ENCODE measurements around the gene SLC9A9. TPM values are rescaled to one million over a fixed set of nuclear protein-coding genes. Genes with fewer than 3 reads are reported as not detected.

The SLC9A9 gene
- total RNA-seq, 4 donors from 2014 or later, result 15.1 to 41.1 (median 20.7) TPM

DNA sequence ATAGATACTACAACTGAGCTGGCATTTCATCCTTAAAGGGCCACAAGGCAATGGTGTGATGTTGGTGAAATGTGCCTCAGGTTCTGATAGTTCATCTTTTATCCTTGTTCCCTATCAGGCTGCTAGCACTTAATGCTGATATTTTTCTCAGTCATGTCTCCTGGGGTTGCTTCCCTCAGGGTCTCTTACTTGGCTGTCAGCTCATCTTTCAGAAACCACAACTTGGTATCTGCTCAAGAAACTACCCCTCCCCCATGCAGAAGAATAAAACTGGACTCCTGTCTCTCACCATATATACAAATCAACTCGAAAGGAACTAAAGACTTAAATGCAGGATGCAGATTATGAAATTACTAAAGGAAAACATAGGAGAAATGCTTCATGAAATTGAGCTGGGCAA lies 420.6 kb downstream of the SLC9A9 start:
- TF ChIP-seq, protein P1, sequence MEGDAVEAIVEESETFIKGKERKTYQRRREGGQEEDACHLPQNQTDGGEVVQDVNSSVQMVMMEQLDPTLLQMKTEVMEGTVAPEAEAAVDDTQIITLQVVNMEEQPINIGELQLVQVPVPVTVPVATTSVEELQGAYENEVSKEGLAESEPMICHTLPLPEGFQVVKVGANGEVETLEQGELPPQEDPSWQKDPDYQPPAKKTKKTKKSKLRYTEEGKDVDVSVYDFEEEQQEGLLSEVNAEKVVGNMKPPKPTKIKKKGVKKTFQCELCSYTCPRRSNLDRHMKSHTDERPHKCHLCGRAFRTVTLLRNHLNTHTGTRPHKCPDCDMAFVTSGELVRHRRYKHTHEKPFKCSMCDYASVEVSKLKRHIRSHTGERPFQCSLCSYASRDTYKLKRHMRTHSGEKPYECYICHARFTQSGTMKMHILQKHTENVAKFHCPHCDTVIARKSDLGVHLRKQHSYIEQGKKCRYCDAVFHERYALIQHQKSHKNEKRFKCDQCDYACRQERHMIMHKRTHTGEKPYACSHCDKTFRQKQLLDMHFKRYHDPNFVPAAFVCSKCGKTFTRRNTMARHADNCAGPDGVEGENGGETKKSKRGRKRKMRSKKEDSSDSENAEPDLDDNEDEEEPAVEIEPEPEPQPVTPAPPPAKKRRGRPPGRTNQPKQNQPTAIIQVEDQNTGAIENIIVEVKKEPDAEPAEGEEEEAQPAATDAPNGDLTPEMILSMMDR (IDR thresholded peaks at IDR 0.05; ENCODE audit: low read depth), result no peak

DNA sequence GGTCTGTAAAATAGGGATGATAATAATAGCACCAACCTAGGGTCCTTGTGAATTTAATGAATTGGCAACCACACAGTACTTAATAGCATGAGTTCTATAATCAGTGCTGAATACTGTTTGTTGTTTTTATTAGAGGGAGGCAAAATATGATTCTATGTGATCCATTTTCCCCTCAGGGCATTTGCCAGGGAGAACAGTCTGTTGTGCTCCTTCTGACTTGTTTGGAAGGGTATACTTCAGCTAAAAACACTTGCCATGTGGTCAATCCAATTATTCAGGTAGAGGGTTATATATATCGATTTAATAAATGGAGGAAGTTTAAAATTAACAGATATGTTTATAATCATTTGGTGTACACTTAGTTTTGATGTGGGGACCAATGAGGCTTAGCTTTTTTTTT lies 423.4 kb downstream of the SLC9A9 start:
- TF ChIP-seq, protein P1 (IDR thresholded peaks at IDR 0.05; ENCODE audit: low read depth), result no peak

DNA sequence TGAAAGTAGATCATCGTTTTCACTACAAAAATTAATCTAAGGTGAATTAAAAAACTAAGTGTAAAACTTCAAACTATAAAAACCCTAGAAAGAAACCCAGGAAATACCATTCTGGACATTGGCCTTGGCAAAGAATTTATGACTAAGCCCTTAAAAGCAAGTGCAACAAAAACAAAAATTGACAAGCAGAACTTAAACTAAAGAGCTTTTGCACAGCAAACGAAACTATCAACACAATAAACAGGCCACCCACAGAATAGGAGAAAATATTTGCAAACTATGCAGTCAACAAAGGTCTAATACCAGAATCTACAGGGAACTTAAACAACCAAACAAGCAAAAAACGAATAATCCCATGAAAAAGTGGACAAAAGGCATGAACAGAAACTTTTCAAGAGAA lies 426.7 kb downstream of the SLC9A9 start:
- TF ChIP-seq, protein P1 (IDR thresholded peaks at IDR 0.05; ENCODE audit: low read depth), result no peak

DNA sequence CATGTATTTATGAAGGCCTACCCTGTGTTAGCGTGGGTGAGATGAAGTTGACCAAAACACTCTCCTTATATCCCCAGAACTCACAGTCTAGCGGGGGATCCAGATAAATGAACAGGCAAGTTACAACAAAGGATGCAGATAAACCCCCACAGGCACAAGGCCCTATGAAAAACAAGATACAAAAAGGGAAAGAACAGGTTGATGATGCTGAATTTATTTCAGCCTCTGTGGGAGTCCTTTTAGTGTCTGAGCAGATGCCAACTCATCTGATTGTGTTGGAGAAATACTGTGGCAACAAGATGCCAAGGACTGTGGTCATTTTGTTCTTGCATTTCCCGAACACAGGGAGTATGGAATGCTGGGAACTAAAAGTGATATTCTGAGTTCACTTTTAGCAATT lies 428.7 kb downstream of the SLC9A9 start:
- TF ChIP-seq, protein P1 (IDR thresholded peaks at IDR 0.05; ENCODE audit: low read depth), result no peak

DNA sequence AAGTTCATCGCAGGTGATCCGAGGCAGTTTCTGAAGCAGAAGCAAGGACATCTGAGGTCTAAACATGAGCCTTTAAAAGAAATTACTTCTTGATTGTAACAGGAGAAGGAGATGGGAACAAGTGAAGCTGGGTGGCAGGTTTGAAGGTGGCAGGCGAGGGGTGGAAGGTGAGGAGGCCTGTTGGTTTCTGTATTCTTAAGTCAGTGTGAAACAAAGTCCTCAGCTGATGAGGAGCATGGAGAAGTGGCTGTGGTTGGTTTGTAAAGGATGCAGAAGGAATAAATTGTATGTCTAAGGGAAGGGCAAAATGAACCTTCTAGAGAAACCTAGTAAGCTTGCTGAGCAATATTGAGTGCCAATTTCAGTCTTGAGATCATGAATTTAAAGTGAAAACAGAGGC lies 429.9 kb downstream of the SLC9A9 start:
- TF ChIP-seq, protein P1 (IDR thresholded peaks at IDR 0.05; ENCODE audit: low read depth), result no peak

DNA sequence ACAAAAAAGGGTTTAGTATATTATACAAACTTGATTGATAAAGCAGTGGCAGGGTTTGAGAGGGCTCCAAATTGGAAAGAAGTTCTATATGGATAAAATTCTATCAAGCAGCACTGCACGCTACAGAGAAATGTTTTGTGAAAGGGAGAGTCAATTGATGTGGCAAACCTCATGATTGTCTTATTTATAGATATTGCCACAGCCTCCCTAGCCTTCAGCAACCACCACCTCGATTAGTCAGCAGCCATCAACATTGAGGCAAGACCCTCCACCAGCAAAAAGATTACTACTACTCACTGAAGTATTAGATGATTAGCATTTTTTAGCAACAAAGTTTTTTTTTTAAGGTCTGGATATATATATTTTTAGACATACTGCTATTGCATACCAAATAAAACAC lies 432.0 kb downstream of the SLC9A9 start:
- TF ChIP-seq, protein P1 (IDR thresholded peaks at IDR 0.05; ENCODE audit: low read depth), result no peak

DNA sequence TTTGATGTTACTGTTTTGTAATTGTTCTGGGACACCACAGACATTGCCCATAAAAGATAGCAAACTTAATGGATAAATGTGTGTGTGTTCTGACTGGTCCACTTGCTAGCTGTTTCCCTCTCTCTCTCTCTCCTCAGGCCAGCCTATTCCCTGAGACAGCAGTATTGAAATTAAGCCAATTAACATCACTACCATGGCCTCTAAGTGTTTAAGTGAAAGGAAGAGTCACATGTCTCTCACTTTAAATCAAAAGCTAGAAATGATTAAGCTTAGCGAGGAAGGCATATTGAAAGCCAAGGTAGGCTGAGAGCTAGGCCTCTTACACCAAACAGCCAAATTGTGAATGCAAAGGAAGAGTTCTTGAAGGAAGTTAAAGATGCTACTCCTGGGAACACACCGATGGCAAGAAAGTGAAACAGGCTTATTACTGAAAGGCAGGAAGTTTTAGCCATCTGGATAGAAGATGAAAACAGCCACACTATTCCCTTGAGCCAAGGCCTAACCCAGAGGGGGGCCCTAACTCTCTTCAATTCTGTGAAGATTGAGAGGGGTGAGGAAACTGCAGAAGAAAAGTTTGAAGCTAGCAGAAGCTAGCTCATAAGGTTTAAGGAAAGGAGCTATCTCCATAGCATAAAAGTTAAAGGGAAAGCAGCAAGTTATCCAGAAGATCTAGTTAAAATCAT lies 433.6 kb downstream of the SLC9A9 start:
- TF ChIP-seq, protein P1 (IDR thresholded peaks at IDR 0.05; ENCODE audit: low read depth), result no peak
